ENCODE measurements around the gene CYSTM1.

CYSTM1 gene

GRCh38 chr5:140165101-140165922, 9.7 kb upstream of the CYSTM1 start:
- Histone ChIP-seq H3K4me1 (ENCODE audit: insufficient read depth, low read length) (no peaks in the 10 kb centered on the region), H3K4me3 (ENCODE audit: low read length) (no peak overlapping the region), H3K9ac (ENCODE audit: low read depth, low read length) (no peak overlapping the region), H3K9me3 (ENCODE audit: insufficient read depth, low read depth, low read length) (no peaks in the 10 kb centered on the region), H3K36me3 (ENCODE audit: insufficient read depth, low read depth, low read length) (no peaks in the 10 kb centered on the region), H3K27ac (ENCODE audit: low read length) (no peak overlapping the region), H3K27me3 (ENCODE audit: insufficient read depth, low read length) (no peaks in the 10 kb centered on the region)

GRCh38 chr5:140165923-140166270, 9.1 kb upstream of the CYSTM1 start:
- Histone ChIP-seq H3K4me3 (ENCODE audit: low read length) (no peak overlapping the region), H3K9ac (ENCODE audit: low read depth, low read length) (no peak overlapping the region), H3K27ac (ENCODE audit: low read length) (no peak overlapping the region), H3K4me1 (ENCODE audit: insufficient read depth, low read length) (no peaks in the 10 kb centered on the region), H3K27me3 (ENCODE audit: insufficient read depth, low read length) (no peaks in the 10 kb centered on the region), H3K36me3 (ENCODE audit: insufficient read depth, low read depth, low read length) (no peaks in the 10 kb centered on the region), H3K9me3 (ENCODE audit: insufficient read depth, low read depth, low read length) (no peaks in the 10 kb centered on the region)

GRCh38 chr5:140166911-140167310, 8.1 kb upstream of the CYSTM1 start:
- Histone ChIP-seq H3K4me1 (ENCODE audit: insufficient read depth, low read length) (no peaks in the 10 kb centered on the region), H3K36me3 (ENCODE audit: insufficient read depth, low read depth, low read length) (no peaks in the 10 kb centered on the region), H3K27me3 (ENCODE audit: insufficient read depth, low read length) (no peaks in the 10 kb centered on the region; the same call in 1 of the 2 replicates), H3K4me3 (ENCODE audit: low read length) (no peak overlapping the region), H3K9me3 (ENCODE audit: insufficient read depth, low read depth, low read length) (no peaks in the 10 kb centered on the region), H3K27ac (ENCODE audit: low read length) (no peak overlapping the region), H3K9ac (ENCODE audit: low read depth, low read length) (no peak overlapping the region)

GRCh38 chr5:140168371-140168770, 6.6 kb upstream of the CYSTM1 start:
- no peaks in the 10 kb centered on the region for H3K9me3 ChIP-seq (ENCODE audit: insufficient read depth, low read depth, low read length)
- no peak overlapping the region for H3K4me3 ChIP-seq (ENCODE audit: low read length)
- H3K4me1 ChIP-seq (ENCODE audit: insufficient read depth, low read length) = no peaks in the 10 kb centered on the region
- H3K27ac ChIP-seq (ENCODE audit: low read length) = no peak overlapping the region
- no peak overlapping the region for H3K9ac ChIP-seq (ENCODE audit: low read depth, low read length)
- peaks cover 13% of the 10 kb centered on the region for H3K27me3 ChIP-seq (ENCODE audit: insufficient read depth, low read length)
- no peaks in the 10 kb centered on the region for H3K36me3 ChIP-seq (ENCODE audit: insufficient read depth, low read depth, low read length)

GRCh38 chr5:140169410-140169809, 5.6 kb upstream of the CYSTM1 start:
- no peak overlapping the region for H3K9ac ChIP-seq (ENCODE audit: low read depth, low read length)
- H3K4me1 ChIP-seq (ENCODE audit: insufficient read depth, low read length) = no peaks in the 10 kb centered on the region
- H3K27me3 ChIP-seq (ENCODE audit: insufficient read depth, low read length) = peaks cover 20% of the 10 kb centered on the region
- no peak overlapping the region for H3K27ac ChIP-seq (ENCODE audit: low read length)
- H3K36me3 ChIP-seq (ENCODE audit: insufficient read depth, low read depth, low read length) = no peaks in the 10 kb centered on the region
- H3K9me3 ChIP-seq (ENCODE audit: insufficient read depth, low read depth, low read length) = no peaks in the 10 kb centered on the region
- no peak overlapping the region for H3K4me3 ChIP-seq (ENCODE audit: low read length)

DNA sequence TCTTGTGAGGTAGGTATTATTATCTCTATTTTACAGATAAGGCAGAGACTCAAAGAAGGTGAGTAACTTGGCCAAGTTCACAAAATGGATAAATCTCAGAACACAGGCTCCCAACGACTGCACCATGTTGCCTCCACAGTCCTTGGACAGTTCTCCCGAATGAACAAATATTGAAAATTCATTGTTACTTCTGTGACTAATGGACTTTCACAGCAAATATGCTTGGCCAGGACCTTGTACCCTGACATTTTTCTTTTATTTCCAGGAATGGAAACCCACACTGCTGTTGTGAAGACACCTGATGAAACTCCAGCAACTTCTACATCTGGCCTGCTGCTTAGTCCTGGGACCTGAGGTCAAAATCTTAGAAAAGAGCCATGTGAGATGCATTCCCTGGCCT, 2.5 kb upstream of the CYSTM1 start:
- Histone ChIP-seq H3K9me3 (ENCODE audit: insufficient read depth, low read depth, low read length) (no peaks in the 10 kb centered on the region), H3K4me1 (ENCODE audit: insufficient read depth, low read length) (no peaks in the 10 kb centered on the region), H3K36me3 (ENCODE audit: insufficient read depth, low read depth, low read length) (no peaks in the 10 kb centered on the region), H3K27ac (ENCODE audit: low read length) (no peak overlapping the region), H3K9ac (ENCODE audit: low read depth, low read length) (no peak overlapping the region), H3K4me3 (ENCODE audit: low read length) (no peak overlapping the region), H3K27me3 (ENCODE audit: insufficient read depth, low read length) (peaks cover 20% of the 10 kb centered on the region)

DNA sequence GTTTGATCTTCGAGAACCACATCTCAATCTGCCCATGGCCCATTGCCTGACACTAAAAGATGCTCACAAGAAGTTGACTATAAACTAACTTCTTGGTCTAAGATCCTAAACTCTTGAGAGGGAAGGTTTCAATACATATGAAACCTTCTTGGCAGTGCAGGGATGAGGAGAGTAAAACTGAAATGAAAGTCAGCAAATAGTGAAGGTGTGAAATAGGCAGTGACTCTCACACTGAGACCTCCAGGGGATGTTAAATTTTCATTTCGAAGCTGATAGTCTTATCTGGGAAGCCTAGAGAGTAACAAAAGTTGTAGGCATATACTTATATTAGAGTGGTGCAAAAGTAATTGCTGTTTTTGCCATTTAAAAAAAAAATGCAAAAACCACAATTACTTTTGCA, 974 bp upstream of the CYSTM1 start:
- Histone ChIP-seq H3K27me3 (ENCODE audit: insufficient read depth, low read length) (peaks cover 20% of the 10 kb centered on the region), H3K9me3 (ENCODE audit: insufficient read depth, low read depth, low read length) (no peaks in the 10 kb centered on the region), H3K4me3 (ENCODE audit: low read length) (peak overlapping the region; percentile 88), H3K36me3 (ENCODE audit: insufficient read depth, low read depth, low read length) (no peaks in the 10 kb centered on the region), H3K9ac (ENCODE audit: low read depth, low read length) (no peak overlapping the region; the same call in 1 of the 2 replicates), H3K4me1 (ENCODE audit: insufficient read depth, low read length) (no peaks in the 10 kb centered on the region), H3K27ac (ENCODE audit: low read length) (no peak overlapping the region)

- Histone ChIP-seq H3K4me3 (ENCODE audit: low read length) (peak overlapping the region; percentile 88), H3K27ac (ENCODE audit: low read length) (no peak overlapping the region), H3K9me3 (ENCODE audit: insufficient read depth, low read depth, low read length) (no peaks in the 10 kb centered on the region), H3K4me1 (ENCODE audit: insufficient read depth, low read length) (no peaks in the 10 kb centered on the region), H3K27me3 (ENCODE audit: insufficient read depth, low read length) (peaks cover 20% of the 10 kb centered on the region), H3K36me3 (ENCODE audit: insufficient read depth, low read depth, low read length) (no peaks in the 10 kb centered on the region), H3K9ac (ENCODE audit: low read depth, low read length) (peak overlapping the region; percentile 76; the same call in 1 of the 2 replicates)
These were observed 511 bp downstream of the CYSTM1 start for GRCh38 chr5:140175367-140176030.

GRCh38 chr5:140176031-140176387, 1.0 kb downstream of the CYSTM1 start:
- no peak overlapping the region for H3K27ac ChIP-seq (ENCODE audit: low read length)
- H3K4me1 ChIP-seq (ENCODE audit: insufficient read depth, low read length) = no peaks in the 10 kb centered on the region
- H3K36me3 ChIP-seq (ENCODE audit: insufficient read depth, low read depth, low read length) = no peaks in the 10 kb centered on the region
- no peaks in the 10 kb centered on the region for H3K9me3 ChIP-seq (ENCODE audit: insufficient read depth, low read depth, low read length)
- H3K27me3 ChIP-seq (ENCODE audit: insufficient read depth, low read length) = peaks cover 20% of the 10 kb centered on the region
- peak overlapping the region; percentile 88 for H3K4me3 ChIP-seq (ENCODE audit: low read length)
- H3K9ac ChIP-seq (ENCODE audit: low read depth, low read length) = peak overlapping the region; percentile 76; the same call in 1 of the 2 replicates

GRCh38 chr5:140178086-140178410, 3.1 kb downstream of the CYSTM1 start:
- H3K27me3 ChIP-seq (ENCODE audit: insufficient read depth, low read length) = peaks cover 10% of the 10 kb centered on the region
- no peak overlapping the region for H3K9ac ChIP-seq (ENCODE audit: low read depth, low read length)
- H3K27ac ChIP-seq (ENCODE audit: low read length) = no peak overlapping the region
- no peak overlapping the region for H3K4me3 ChIP-seq (ENCODE audit: low read length)
- H3K36me3 ChIP-seq (ENCODE audit: insufficient read depth, low read depth, low read length) = no peaks in the 10 kb centered on the region
- peaks cover 4% of the 10 kb centered on the region; the same call in 1 of the 2 replicates for H3K4me1 ChIP-seq (ENCODE audit: insufficient read depth, low read length)
- no peaks in the 10 kb centered on the region for H3K9me3 ChIP-seq (ENCODE audit: insufficient read depth, low read depth, low read length)

DNA sequence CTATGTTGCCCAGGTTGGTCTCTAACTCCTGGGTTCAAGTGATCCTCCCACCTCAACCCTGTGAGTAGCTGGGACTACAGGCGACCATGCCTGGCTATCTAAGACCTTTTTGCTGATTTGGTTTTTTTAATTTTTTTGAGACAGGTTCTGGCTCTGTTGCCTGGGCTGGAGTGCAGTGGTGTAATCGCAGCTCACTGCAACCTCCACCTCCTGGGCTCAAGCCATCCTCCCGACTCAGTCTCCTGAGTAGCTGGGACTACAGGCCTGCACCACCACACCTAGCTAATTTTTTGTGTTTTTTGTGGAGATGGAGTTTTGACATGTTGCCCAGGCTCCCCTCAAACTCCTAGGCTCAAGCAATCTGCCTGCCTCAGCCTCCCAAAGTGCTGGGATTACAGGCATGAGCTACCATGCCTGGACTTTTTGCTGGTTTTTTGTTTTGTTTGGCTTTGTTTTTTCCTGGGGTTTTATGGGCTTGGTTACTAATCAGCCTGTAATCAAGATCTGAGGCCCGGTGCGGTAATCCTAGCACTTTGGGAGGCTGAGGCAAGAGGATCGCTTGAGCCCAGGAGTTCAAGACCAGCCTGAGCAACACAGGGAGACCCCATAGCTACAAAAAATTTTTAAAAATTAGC, 3.6 kb downstream of the CYSTM1 start:
- peaks cover 5% of the 10 kb centered on the region for H3K27me3 ChIP-seq (ENCODE audit: insufficient read depth, low read length)
- no peaks in the 10 kb centered on the region for H3K9me3 ChIP-seq (ENCODE audit: insufficient read depth, low read depth, low read length)
- no peaks in the 10 kb centered on the region for H3K36me3 ChIP-seq (ENCODE audit: insufficient read depth, low read depth, low read length)
- H3K27ac ChIP-seq (ENCODE audit: low read length) = no peak overlapping the region
- no peak overlapping the region for H3K9ac ChIP-seq (ENCODE audit: low read depth, low read length)
- peaks cover 4% of the 10 kb centered on the region; the same call in 1 of the 2 replicates for H3K4me1 ChIP-seq (ENCODE audit: insufficient read depth, low read length)
- H3K4me3 ChIP-seq (ENCODE audit: low read length) = no peak overlapping the region

DNA sequence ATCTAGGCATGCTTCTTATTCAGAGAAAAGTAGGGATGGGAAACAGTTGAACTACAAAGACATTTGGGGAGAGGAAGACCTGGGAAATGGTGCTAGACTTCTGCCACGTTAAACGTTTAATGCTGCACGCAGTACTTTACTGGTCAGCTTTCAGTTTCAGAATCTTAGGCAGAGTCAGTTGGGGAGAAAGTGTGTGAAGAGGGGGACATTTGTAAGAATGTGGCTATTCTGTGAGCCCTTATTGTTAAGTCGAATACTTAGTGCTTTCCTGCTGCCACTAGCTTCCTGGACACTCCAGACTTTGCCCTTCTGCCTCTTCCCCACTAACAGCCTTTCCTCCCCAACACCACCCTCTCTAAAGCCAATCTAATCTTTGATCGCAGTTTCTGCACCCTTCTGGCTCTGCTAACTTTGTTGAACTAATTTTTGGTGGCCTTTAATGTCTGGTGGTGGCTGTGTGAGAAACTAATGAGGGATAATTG, 6.1 kb downstream of the CYSTM1 start:
- no peak overlapping the region for H3K4me3 ChIP-seq (ENCODE audit: low read length)
- H3K4me1 ChIP-seq (ENCODE audit: insufficient read depth, low read length) = peaks cover 4% of the 10 kb centered on the region; the same call in 1 of the 2 replicates
- no peak overlapping the region for H3K27ac ChIP-seq (ENCODE audit: low read length)
- H3K9me3 ChIP-seq (ENCODE audit: insufficient read depth, low read depth, low read length) = no peaks in the 10 kb centered on the region
- H3K36me3 ChIP-seq (ENCODE audit: insufficient read depth, low read depth, low read length) = no peaks in the 10 kb centered on the region
- no peak overlapping the region for H3K9ac ChIP-seq (ENCODE audit: low read depth, low read length)
- H3K27me3 ChIP-seq (ENCODE audit: insufficient read depth, low read length) = no peaks in the 10 kb centered on the region

Measured in iPS-20b (cell line).